Measurements from ENCODE around the gene NDST3.

DNA sequence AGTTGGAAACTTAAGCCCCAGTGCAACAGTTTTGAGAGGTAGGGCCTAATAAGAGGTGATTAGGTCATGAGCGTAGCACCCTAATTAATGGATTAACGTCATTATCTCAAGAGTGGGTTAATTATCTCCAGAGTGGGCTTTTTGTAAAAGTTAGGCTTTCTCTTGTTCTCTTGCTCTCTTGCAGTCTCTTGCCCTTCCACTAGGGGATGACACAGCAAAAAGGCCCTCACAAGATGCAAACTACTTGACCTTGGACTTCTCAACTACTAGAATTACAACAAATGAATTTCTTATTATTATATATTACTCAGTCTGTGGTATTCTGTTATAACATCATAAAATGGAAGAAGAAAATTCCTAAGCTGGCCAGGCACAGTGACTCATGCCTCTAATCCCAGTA is 22.1 kb upstream of the NDST3 start:
- no peak for TF ChIP-seq FOXA1 (IDR thresholded peaks at IDR 0.05)
- TF ChIP-seq SUZ12 (IDR thresholded peaks at IDR 0.05), result no peak
- no peak for TF ChIP-seq ZNF384 (IDR thresholded peaks at IDR 0.05)
- TF ChIP-seq, protein P1, sequence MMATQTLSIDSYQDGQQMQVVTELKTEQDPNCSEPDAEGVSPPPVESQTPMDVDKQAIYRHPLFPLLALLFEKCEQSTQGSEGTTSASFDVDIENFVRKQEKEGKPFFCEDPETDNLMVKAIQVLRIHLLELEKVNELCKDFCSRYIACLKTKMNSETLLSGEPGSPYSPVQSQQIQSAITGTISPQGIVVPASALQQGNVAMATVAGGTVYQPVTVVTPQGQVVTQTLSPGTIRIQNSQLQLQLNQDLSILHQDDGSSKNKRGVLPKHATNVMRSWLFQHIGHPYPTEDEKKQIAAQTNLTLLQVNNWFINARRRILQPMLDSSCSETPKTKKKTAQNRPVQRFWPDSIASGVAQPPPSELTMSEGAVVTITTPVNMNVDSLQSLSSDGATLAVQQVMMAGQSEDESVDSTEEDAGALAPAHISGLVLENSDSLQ (IDR thresholded peaks at IDR 0.05), result no peak
- TF ChIP-seq ARNT (IDR thresholded peaks at IDR 0.05), result no peak
- TF ChIP-seq FOXM1 (IDR thresholded peaks at IDR 0.05; ENCODE audit: borderline replicate concordance), result no peak
- no peak for TF ChIP-seq ELF4 (IDR thresholded peaks at IDR 0.05)
